MM.1S (cell line): ENCODE results near the gene ARHGAP30.

ENCODE experiments used
- EZH2phosphoT487 ChIP-seq: fragments of 300-600 bp; sonication (generic); IDR thresholded peaks from 2 replicates; pipeline ENCODE4 v1.6.1; 2018; ENCODE audit warnings: antibody characterized with exemption, low read length
- TF ChIP-seq, protein P1 (sequence below): fragments of 300-600 bp; sonication (generic); IDR thresholded peaks from 2 replicates; pipeline ENCODE4 v1.5.1; 2016; ENCODE audit warnings: antibody characterized with exemption, low read length, mixed read lengths

GRCh38 chr1:161047436-161048420 is 22.0 kb downstream of the ARHGAP30 start:
- no peak for TF ChIP-seq EZH2phosphoT487
- TF ChIP-seq, protein P1, sequence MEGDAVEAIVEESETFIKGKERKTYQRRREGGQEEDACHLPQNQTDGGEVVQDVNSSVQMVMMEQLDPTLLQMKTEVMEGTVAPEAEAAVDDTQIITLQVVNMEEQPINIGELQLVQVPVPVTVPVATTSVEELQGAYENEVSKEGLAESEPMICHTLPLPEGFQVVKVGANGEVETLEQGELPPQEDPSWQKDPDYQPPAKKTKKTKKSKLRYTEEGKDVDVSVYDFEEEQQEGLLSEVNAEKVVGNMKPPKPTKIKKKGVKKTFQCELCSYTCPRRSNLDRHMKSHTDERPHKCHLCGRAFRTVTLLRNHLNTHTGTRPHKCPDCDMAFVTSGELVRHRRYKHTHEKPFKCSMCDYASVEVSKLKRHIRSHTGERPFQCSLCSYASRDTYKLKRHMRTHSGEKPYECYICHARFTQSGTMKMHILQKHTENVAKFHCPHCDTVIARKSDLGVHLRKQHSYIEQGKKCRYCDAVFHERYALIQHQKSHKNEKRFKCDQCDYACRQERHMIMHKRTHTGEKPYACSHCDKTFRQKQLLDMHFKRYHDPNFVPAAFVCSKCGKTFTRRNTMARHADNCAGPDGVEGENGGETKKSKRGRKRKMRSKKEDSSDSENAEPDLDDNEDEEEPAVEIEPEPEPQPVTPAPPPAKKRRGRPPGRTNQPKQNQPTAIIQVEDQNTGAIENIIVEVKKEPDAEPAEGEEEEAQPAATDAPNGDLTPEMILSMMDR = no peak
